GM18868 (cell line): ENCODE measurements around the gene PPP6R1.
"Not testable (repeated sequence)": the region's sequence is repeated elsewhere in the genome, so short reads cannot be mapped to it uniquely, and the experiment has no call there.

ENCODE experiments used
- ATAC-seq: cut with Tn5 transposase; IDR thresholded peaks from one replicate; pipeline ENCODE4 v1.9.1; 2021; ENCODE audit warnings: mild to moderate bottlenecking, moderate library complexity; ENCODE audit not compliant: unreplicated experiment

PPP6R1 gene

GRCh38 chr19:55225415-55225958 is 33.3 kb downstream of the PPP6R1 start:
- ATAC-seq: no peak

GRCh38 chr19:55224679-55225414 is 34.0 kb downstream of the PPP6R1 start:
- ATAC-seq: not testable (repeated sequence)

- ATAC-seq: no peak
Observed at GRCh38 chr19:55224038-55224665, 34.7 kb downstream of the PPP6R1 start.

- no peak for ATAC-seq
Observed at GRCh38 chr19:55223291-55224037, 35.4 kb downstream of the PPP6R1 start.

GRCh38 chr19:55220525-55220924 is 38.3 kb downstream of the PPP6R1 start:
- ATAC-seq: no peak

- no peak for ATAC-seq
Observed at GRCh38 chr19:55216461-55217198, 42.2 kb downstream of the PPP6R1 start.

GRCh38 chr19:55213547-55213946 is 45.3 kb downstream of the PPP6R1 start:
- ATAC-seq: no peak

- no peak for ATAC-seq
Observed at GRCh38 chr19:55212447-55212846, 46.4 kb downstream of the PPP6R1 start.

- no peak for ATAC-seq
Observed at GRCh38 chr19:55209693-55210472, 48.9 kb downstream of the PPP6R1 start.

GRCh38 chr19:55208880-55209692 is 49.7 kb downstream of the PPP6R1 start, which contains the start of gene PTPRH:
Gene PTPRH (minus strand): TSS chr19:55209501. CDS start chr19:55209433, 68 bp downstream.
- no peak for ATAC-seq

GRCh38 chr19:55206664-55207500 is 51.9 kb downstream of the PPP6R1 start:
- ATAC-seq: no peak

GRCh38 chr19:55202199-55202598 is 56.6 kb downstream of the PPP6R1 start:
- ATAC-seq: not testable (repeated sequence)

GRCh38 chr19:55199620-55200204 is 59.1 kb downstream of the PPP6R1 start:
- no peak for ATAC-seq

- ATAC-seq: no peak
Observed at GRCh38 chr19:55198651-55199050, 60.2 kb downstream of the PPP6R1 start.

GRCh38 chr19:55197528-55197927 is 61.3 kb downstream of the PPP6R1 start:
- no peak for ATAC-seq

- ATAC-seq: no peak
Observed at GRCh38 chr19:55196803-55197202, 62.0 kb downstream of the PPP6R1 start.

GRCh38 chr19:55193481-55193880 is 65.3 kb downstream of the PPP6R1 start:
- ATAC-seq: no peak

GRCh38 chr19:55189403-55189835 is 69.4 kb downstream of the PPP6R1 start:
- ATAC-seq: no peak
